K562 (cell line): ENCODE results near the gene ERN1. TPM values are rescaled to one million over a fixed set of nuclear protein-coding genes. Genes with fewer than 3 reads are reported as not detected.

Experiments
- ATAC-seq: fragments of 200-7000 bp; cut with Tn5 transposase; 3 replicates; pipeline ENCODE4 v1.9.1; 2020; ENCODE audit warnings: moderate library complexity
- BruUV-seq: library from RNA; stranded (reverse); fragments of 400-500 nt; replicated peaks from 2 replicates; lab custom pipeline; 2021; lab: Mats Ljungman, UMichigan
- CTCF ChIA-PET: fragments of 300-600 bp; formaldehyde crosslinking; extraction: SDS; loops from one replicate; lab custom pipeline; 2021; ENCODE audit warnings: low intra/inter-chr PET ratio; lab: Yijun Ruan, JAX
- POLR2A ChIA-PET: fragments of 300-600, 350-650 bp; sonication (Branson Sonifier 250); formaldehyde crosslinking; extraction: SDS; loops from one replicate; lab custom pipeline; 2021; ENCODE audit warnings: antibody characterized with exemption, inconsistent platforms; lab: Yijun Ruan, JAX
- DNase-seq, 4 experiments: peaks; one replicate each; pipeline versions ENCODE4 v3.0.0 to v3.0.0-alpha.2; 2011 to 2018; ENCODE audit warnings: low spot score in 3 of 4, mixed read lengths in 3 of 4; ENCODE audit errors: extremely low read depth in 1 of 4
- FAIRE-seq: peaks from 2 replicates; lab custom pipeline; 2011; peaks lifted over from hg19 to GRCh38; lab: Jason Lieb, UNC
- H2AFZ ChIP-seq: 2 replicates; pipeline ENCODE4 v1.6.0; 2011; ENCODE audit warnings: low read depth, low read length, control low read depth, inconsistent platforms
- H3K27ac ChIP-seq: fragments of 200-600 bp; 3 replicates; pipeline ENCODE4 v1.8.0; 2011; ENCODE audit warnings: low read depth, mild to moderate bottlenecking, control low read depth, inconsistent platforms, low read length, moderate library complexity, mixed read lengths; ENCODE audit errors: extremely low read depth
- H3K27me3 ChIP-seq, 2 experiments: fragments of 300-600 bp in 1 of 2; 2 replicates in 1 of 2; 3 replicates in 1 of 2; pipeline versions ENCODE4 v1.6.0 to v1.8.0; 2011; ENCODE audit warnings: inconsistent platforms in 2 of 2, low read length in 2 of 2, mild to moderate bottlenecking in 1 of 2, mixed read lengths in 1 of 2, moderate library complexity in 1 of 2; ENCODE audit not compliant: control insufficient read depth in 2 of 2, insufficient read depth in 2 of 2
- H3K36me3 ChIP-seq: fragments of 300-600 bp; 3 replicates; pipeline ENCODE4 v1.8.0; 2011; ENCODE audit warnings: mild to moderate bottlenecking, low read length, inconsistent platforms; ENCODE audit not compliant: control insufficient read depth, insufficient read depth
- H3K4me1 ChIP-seq, 2 experiments: fragments of 200-600 bp in 1 of 2; replicated peaks in 1 of 2; 2 replicates in 1 of 2; 3 replicates in 1 of 2; pipeline versions ENCODE4 v1.5.1 to v1.8.0; 2011; ENCODE audit warnings: inconsistent platforms in 2 of 2, low read length in 2 of 2, mild to moderate bottlenecking in 1 of 2, mixed read lengths in 1 of 2, moderate library complexity in 1 of 2; ENCODE audit not compliant: control insufficient read depth in 2 of 2, insufficient read depth in 2 of 2
- H3K4me2 ChIP-seq: 2 replicates; pipeline ENCODE4 v1.6.1; 2011; ENCODE audit warnings: low read length, control low read depth, inconsistent platforms, mixed read lengths; ENCODE audit not compliant: insufficient read depth
- H3K4me3 ChIP-seq: fragments of 200-600 bp; sonication (generic), shearing (Covaris generic); 2 replicates; pipeline ENCODE4 v1.5.1; 2016; ENCODE audit warnings: control low read depth, inconsistent platforms
- H3K79me2 ChIP-seq: fragments of 200-600 bp; 3 replicates; pipeline ENCODE4 v1.8.0; 2011; ENCODE audit warnings: low read length, inconsistent platforms; ENCODE audit not compliant: control insufficient read depth, insufficient read depth
- H3K9ac ChIP-seq, 2 experiments: 2 replicates each; pipeline versions ENCODE4 v1.6.0 to v1.6.1; 2011; ENCODE audit warnings: low read depth in 2 of 2, low read length in 2 of 2, control low read depth in 1 of 2, inconsistent platforms in 1 of 2, mild to moderate bottlenecking in 1 of 2, mixed read lengths in 1 of 2; ENCODE audit not compliant: insufficient read depth in 1 of 2
- H3K9me1 ChIP-seq: one replicate; pipeline ENCODE4 v1.6.0; 2011; ENCODE audit warnings: inconsistent platforms, mild to moderate bottlenecking, low read length, moderate library complexity; ENCODE audit not compliant: control insufficient read depth, insufficient read depth
- H3K9me3 ChIP-seq: replicated peaks from 2 replicates; pipeline ENCODE4 v1.5.1; 2011; ENCODE audit warnings: low read depth, low read length, inconsistent platforms; ENCODE audit not compliant: control insufficient read depth, insufficient read depth
- H4K20me1 ChIP-seq: replicated peaks from 2 replicates; pipeline ENCODE4 v1.6.1; 2011; ENCODE audit warnings: low read length, inconsistent platforms, mixed read lengths; ENCODE audit not compliant: control insufficient read depth, insufficient read depth
- BMI1 ChIP-seq: fragments of 150-350 bp; IDR thresholded peaks from 2 replicates; pipeline ENCODE4 v1.6.1; 2014; ENCODE audit warnings: low read length
- BRF2 ChIP-seq: IDR thresholded peaks from 3 replicates; pipeline ENCODE4 v1.6.1; 2011; ENCODE audit warnings: borderline replicate concordance, mild to moderate bottlenecking; ENCODE audit not compliant: insufficient read length, insufficient read depth
- CBFB ChIP-seq: sonication (generic); formaldehyde crosslinking; IDR thresholded peaks from 2 replicates; pipeline ENCODE4 v1.4.0; 2020; ENCODE audit warnings: mild to moderate bottlenecking, missing genetic modification reagents
- DACH1 ChIP-seq: fragments of 450-650 bp; IDR thresholded peaks from 2 replicates; pipeline ENCODE4 v1.6.1; 2018; ENCODE audit not compliant: partially characterized antibody
- DPF2 ChIP-seq: fragments of 450-650 bp; IDR thresholded peaks from 2 replicates; pipeline ENCODE4 v1.6.1; 2016
- ELF1 ChIP-seq: fragments of 200-800 bp; sonication (Bioruptor generic); IDR thresholded peaks from 2 replicates; pipeline ENCODE4 v1.6.1; 2016; ENCODE audit warnings: missing genetic modification characterization, missing compliant biosample characterization
- KLF16 ChIP-seq: IDR thresholded peaks from 2 replicates; pipeline ENCODE4 v1.6.1; 2016; ENCODE audit warnings: antibody characterized with exemption
- MAZ ChIP-seq, 2 experiments: fragments of 450-650 bp in 1 of 2; sonication (generic) in 1 of 2; formaldehyde crosslinking; IDR thresholded peaks in 1 of 2; conservative IDR thresholded peaks in 1 of 2; 2 replicates each; pipeline versions ENCODE4 v1.4.0 to v1.5.0; 2020; ENCODE audit warnings: mild to moderate bottlenecking in 1 of 2, missing genetic modification reagents in 1 of 2
- POLR2A ChIP-seq: fragments of 450-650 bp; conservative IDR thresholded peaks from 2 replicates; pipeline ENCODE4 v1.6.1; 2016
- RBM17 ChIP-seq: fragments of 200-400 bp; formaldehyde crosslinking; IDR thresholded peaks from 2 replicates; pipeline ENCODE4 v1.6.1; 2017; ENCODE audit warnings: low read depth, mild to moderate bottlenecking, low read length, borderline replicate concordance
- RBM34 ChIP-seq: fragments of 200-400 bp; formaldehyde crosslinking; IDR thresholded peaks from 2 replicates; pipeline ENCODE4 v1.6.1; 2018; ENCODE audit warnings: low read length, borderline replicate concordance; ENCODE audit not compliant: insufficient read depth
- SRSF7 ChIP-seq: fragments of 200-400 bp; formaldehyde crosslinking; optimal IDR thresholded peaks from 2 replicates; pipeline ENCODE3; 2017; ENCODE audit warnings: mild to moderate bottlenecking, low read depth, low read length
- SRSF9 ChIP-seq: fragments of 200-400 bp; formaldehyde crosslinking; IDR thresholded peaks from 2 replicates; pipeline ENCODE4 v1.6.1; 2017; ENCODE audit warnings: low read depth, low read length, borderline replicate concordance
- TAF9B ChIP-seq: fragments of 450-650 bp; IDR thresholded peaks from 2 replicates; pipeline ENCODE4 v1.6.1; 2018; ENCODE audit warnings: mild to moderate bottlenecking; ENCODE audit not compliant: partially characterized antibody
- TEAD2 ChIP-seq: fragments of 450-650 bp; IDR thresholded peaks from 2 replicates; pipeline ENCODE4 v1.6.1; 2016; ENCODE audit warnings: missing genetic modification characterization, control low read depth, missing compliant biosample characterization
- TRIM24 ChIP-seq, 2 experiments: fragments of 450-650 bp; IDR thresholded peaks; 2 replicates each; pipeline ENCODE4 v1.6.1; 2016
- XRCC3 ChIP-seq: fragments of 450-650 bp; IDR thresholded peaks from 2 replicates; pipeline ENCODE4 v1.6.1; 2017; ENCODE audit warnings: mild to moderate bottlenecking, moderate library complexity
- YBX1 ChIP-seq: fragments of 450-650 bp; IDR thresholded peaks from 2 replicates; pipeline ENCODE4 v1.7.1; 2016; ENCODE audit warnings: mild to moderate bottlenecking
- ZBTB8A ChIP-seq: fragments of 450-650 bp; IDR thresholded peaks from 2 replicates; pipeline ENCODE4 v1.6.1; 2018; ENCODE audit warnings: mild to moderate bottlenecking, moderate library complexity; ENCODE audit not compliant: partially characterized antibody
- ZNF347 ChIP-seq: fragments of 450-650 bp; formaldehyde crosslinking; IDR thresholded peaks from 2 replicates; pipeline ENCODE4 v1.4.0; 2020; ENCODE audit warnings: low read depth, mild to moderate bottlenecking, moderate library complexity
- WGBS: fragments of 100-300 bp; shearing (Covaris generic); methylation state at CpG from one replicate; pipeline ENCODE4 v1.1.6; 2016; ENCODE audit warnings: low coverage, mixed read lengths; ENCODE audit not compliant: insufficient coverage; ENCODE audit errors: missing lambda C conversion rate; 5-methylcytosine and 5-hydroxymethylcytosine counted together
- in situ Hi-C: fragments of 300-500 bp; cut with MboI; formaldehyde crosslinking; loops from 4 replicates; pipeline ENCODE4 v1.15.0; 2018; ENCODE audit warnings: inconsistent platforms, mixed read lengths
- intact Hi-C: fragments of 100-400 bp; cut with micrococcal nuclease; formaldehyde crosslinking; loops from 2 replicates; pipeline ENCODE4 v1.14.2; 2022
- polyA plus RNA-seq, 8 experiments: library from polyadenylated mRNA; depleted of rRNA in 4 of 8; stranded (reverse) in 5 of 8; unstranded in 3 of 8; fragments of >200 nt; fragmentation: Nextera tagmentation in 2 of 8; fragmentation: Illumina TruSeq in 1 of 8; extraction: Ambion mirVana in 2 of 8; extraction: Trizol in 1 of 8; gene quantifications; 2 replicates each; pipeline versions ENCODE4 v1.2.1 to v1.2.3, GENCODE V29; 2011 to 2014; ENCODE audit warnings: inconsistent platforms in 1 of 8, missing spikeins in 1 of 8
- total RNA-seq, 7 experiments: library from RNA; depleted of rRNA in 6 of 7; stranded (reverse); fragments of >200 nt in 6 of 7; fragmentation: Illumina TruSeq in 2 of 7; extraction: Trizol in 2 of 7; gene quantifications; 2 replicates each; pipeline versions ENCODE4 v1.2.1 to v1.2.3, GENCODE V29; 2011 to 2021; ENCODE audit warnings: low replicate concordance in 1 of 7
- TF ChIP-seq, protein P1 (sequence below): fragments of 450-650 bp; IDR thresholded peaks from 2 replicates; pipeline ENCODE4 v1.6.1; 2016; ENCODE audit warnings: low read depth, mild to moderate bottlenecking, moderate library complexity
- TF ChIP-seq, protein P2 (sequence below): fragments of 200-800 bp; sonication (Bioruptor generic); IDR thresholded peaks from 2 replicates; pipeline ENCODE4 v1.6.1; 2017; ENCODE audit warnings: missing genetic modification characterization, missing compliant biosample characterization

ERN1 gene
- total and polyA plus RNA-seq, 9 of the 15 experiments (the other 6 are each of a cell fraction or from before 2014, with no cell fraction given), result 2.1 to 22.5 (median 7.3) TPM

DNA sequence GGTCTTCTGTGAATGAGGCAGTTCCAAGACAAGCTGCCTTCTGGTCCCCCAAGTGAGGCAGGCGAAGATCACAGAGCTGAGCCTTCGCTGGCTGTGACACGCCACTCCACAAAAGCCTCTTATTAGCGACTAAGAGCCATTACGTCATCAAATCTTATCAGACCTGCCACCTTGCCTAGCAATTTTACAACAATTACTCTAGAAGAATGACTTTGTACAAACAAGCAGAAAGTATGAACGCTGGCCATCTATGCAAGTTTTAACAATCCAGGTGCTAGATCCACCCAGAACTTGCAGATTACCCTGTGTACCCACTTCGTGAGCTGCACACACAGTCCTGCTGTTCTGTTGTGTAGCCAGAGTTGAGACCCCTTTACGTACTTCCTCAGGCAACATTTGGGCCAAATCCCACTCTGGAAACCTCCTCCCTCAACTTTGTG, 105.7 kb downstream of the ERN1 start:
- peak overlapping the region; percentile 93 for H3K27ac ChIP-seq
- CTCF ChIA-PET, result interaction anchor here (2.1 kb wide), 1 partner anchor 105 kb away, joined by 10 read pairs; the partner anchor contains the start of gene GH1
- H3K4me2 ChIP-seq, result peak overlapping the region; percentile 77
- H3K4me3 ChIP-seq, result no peak overlapping the region
- H3K4me1 ChIP-seq, result peaks cover 34 to 35% of the 10 kb centered on the region in 2 experiments; a peak in 4 of 5 replicates
- POLR2A ChIA-PET, result interaction anchor here (0.6 to 4.2 kb wide), 10 partner anchors 12 to 122 kb away, joined by 3 to 24 read pairs (median 4); no protein-coding TSS in a partner anchor
- ATAC-seq (peak; percentile 79), FAIRE-seq (peak; percentile 86), DNase-seq (peak; percentile 57 to 94 (median 64))
- no peaks in the 10 kb centered on the region for H3K9me3 ChIP-seq
- no peaks in the 10 kb centered on the region for H3K36me3 ChIP-seq
- intact Hi-C loops, result loop anchor here (2.0 to 10.0 kb wide), 2 partner anchors 79 to 105 kb away; partner anchors contain the start of gene GH1
- H3K27me3 ChIP-seq, result no peaks in the 10 kb centered on the region
- no TSS peak for BruUV-seq
- H3K79me2 ChIP-seq, result no peaks in the 10 kb centered on the region
- H3K9me1 ChIP-seq, result no peaks in the 10 kb centered on the region
- whole genome bisulfite sequencing, result 1% methylated on average over 8 of the region's 8 CpGs
- peak overlapping the region; percentile 88 for H2AFZ ChIP-seq
- in situ Hi-C loops, result loop anchor here (10.0 kb wide), 2 partner anchors 109 to 261 kb away; partner anchors contain the start of genes CSHL1 and GH1
- H4K20me1 ChIP-seq, result no peaks in the 10 kb centered on the region
- H3K9ac ChIP-seq, result peak overlapping the region in 1 of 2 experiments; percentile 75; a peak in 3 of 4 replicates
- TF ChIP-seq ELF1 (tag), result no peak
- TF ChIP-seq ZBTB8A, result no peak
- TF ChIP-seq SRSF7, result no peak
- no peak for TF ChIP-seq RBM17
- TF ChIP-seq ZNF347, result no peak
- no peak; the same call in 1 of the 2 replicates for TF ChIP-seq POLR2A
- TF ChIP-seq TEAD2 (tag), result no peak
- TF ChIP-seq RBM34, result no peak
- TF ChIP-seq SRSF9, result no peak
- peak in 1 of 2 experiments; percentile 44; a peak in 1 of 4 replicates for TF ChIP-seq MAZ (CRISPR knock-in tag; conservative IDR thresholded peaks at IDR 0.05 in 1 of 2, IDR thresholded peaks at IDR 0.05 in 1 of 2)
- peak; percentile 56; the same call in 1 of the 2 replicates for TF ChIP-seq KLF16
- TF ChIP-seq CBFB, result no peak
- TF ChIP-seq DACH1, result peak; percentile 99
- TF ChIP-seq YBX1, result no peak
- TF ChIP-seq BMI1, result no peak
- TF ChIP-seq TRIM24 (IDR thresholded peaks at IDR 0.05), result peak; percentile 51 to 68
- no peak for TF ChIP-seq TAF9B
- TF ChIP-seq BRF2, result no peak
- TF ChIP-seq XRCC3, result no peak
- TF ChIP-seq, protein P1, sequence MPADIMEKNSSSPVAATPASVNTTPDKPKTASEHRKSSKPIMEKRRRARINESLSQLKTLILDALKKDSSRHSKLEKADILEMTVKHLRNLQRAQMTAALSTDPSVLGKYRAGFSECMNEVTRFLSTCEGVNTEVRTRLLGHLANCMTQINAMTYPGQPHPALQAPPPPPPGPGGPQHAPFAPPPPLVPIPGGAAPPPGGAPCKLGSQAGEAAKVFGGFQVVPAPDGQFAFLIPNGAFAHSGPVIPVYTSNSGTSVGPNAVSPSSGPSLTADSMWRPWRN, result no peak
- peak; percentile 95 for TF ChIP-seq DPF2
- TF ChIP-seq, protein P2, sequence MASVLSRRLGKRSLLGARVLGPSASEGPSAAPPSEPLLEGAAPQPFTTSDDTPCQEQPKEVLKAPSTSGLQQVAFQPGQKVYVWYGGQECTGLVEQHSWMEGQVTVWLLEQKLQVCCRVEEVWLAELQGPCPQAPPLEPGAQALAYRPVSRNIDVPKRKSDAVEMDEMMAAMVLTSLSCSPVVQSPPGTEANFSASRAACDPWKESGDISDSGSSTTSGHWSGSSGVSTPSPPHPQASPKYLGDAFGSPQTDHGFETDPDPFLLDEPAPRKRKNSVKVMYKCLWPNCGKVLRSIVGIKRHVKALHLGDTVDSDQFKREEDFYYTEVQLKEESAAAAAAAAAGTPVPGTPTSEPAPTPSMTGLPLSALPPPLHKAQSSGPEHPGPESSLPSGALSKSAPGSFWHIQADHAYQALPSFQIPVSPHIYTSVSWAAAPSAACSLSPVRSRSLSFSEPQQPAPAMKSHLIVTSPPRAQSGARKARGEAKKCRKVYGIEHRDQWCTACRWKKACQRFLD, result peak; percentile 92
